Heart left ventricle (tissue), 16 donors: ENCODE data around the gene LYST. TPM values are rescaled to one million over a fixed set of nuclear protein-coding genes. Genes with fewer than 3 reads are reported as not detected.
A peak's percentile ranks its signal among the peaks of the same experiment; 100 is the strongest.

ENCODE experiments used
- ATAC-seq, 4 donors: fragments of 200-7000 bp; cut with Tn5 transposase; one replicate each; pipeline ENCODE4 v1.9.1; 2020 to 2022; ENCODE audit warnings: moderate library complexity in 4 of 4, mild to moderate bottlenecking in 3 of 4, moderate number of reproducible peaks in 1 of 4
- DNase-seq, 5 donors: peaks; one replicate each; pipeline ENCODE4 v3.0.0-alpha.2; 2020
- H3K27ac ChIP-seq, 12 donors: fragments of 200-600 bp; sonication (generic) in 4 of 12; one replicate each; pipeline versions ENCODE4 v1.5.0 to v1.8.0; 2016 to 2022; ENCODE audit warnings: mild to moderate bottlenecking in 2 of 12
- H3K27me3 ChIP-seq, 9 donors: fragments of 200-600 bp; sonication (generic) in 2 of 9; one replicate each; pipeline versions ENCODE4 v1.5.1 to v1.8.0; 2016 to 2022; ENCODE audit warnings: mild to moderate bottlenecking in 3 of 9
- H3K36me3 ChIP-seq, 9 donors: fragments of 200-600 bp; sonication (generic) in 2 of 9; one replicate each; pipeline versions ENCODE4 v1.5.0 to v1.8.0; 2018 to 2022; ENCODE audit warnings: mild to moderate bottlenecking in 2 of 9
- H3K4me1 ChIP-seq, 12 donors: fragments of 200-600 bp; sonication (generic) in 4 of 12; one replicate each; pipeline versions ENCODE4 v1.5.0 to v1.8.0; 2016 to 2022; ENCODE audit warnings: mild to moderate bottlenecking in 3 of 12
- H3K4me3 ChIP-seq, 12 donors: fragments of 200-600 bp; sonication (generic) in 4 of 12; one replicate each; pipeline versions ENCODE4 v1.5.0 to v1.8.0; 2017 to 2022; ENCODE audit warnings: mild to moderate bottlenecking in 9 of 12, moderate library complexity in 4 of 12
- H3K9me3 ChIP-seq, 12 donors: fragments of 200-600 bp; sonication (generic) in 4 of 12; one replicate each; pipeline versions ENCODE4 v1.5.0 to v1.8.0; 2016 to 2022; ENCODE audit warnings: mild to moderate bottlenecking in 1 of 12
- POLR2A ChIP-seq, 2 donors: fragments of 450-650 bp; IDR thresholded peaks; one replicate each; pipeline ENCODE4 v1.6.1; 2017; ENCODE audit warnings: antibody characterized with exemption in 2 of 2, mild to moderate bottlenecking in 2 of 2, moderate library complexity in 2 of 2
- WGBS, 4 donors: extraction: QIAGEN DNeasy Blood & Tissue Kit in 2 of 4; methylation state at CpG; one replicate each; pipeline versions ENCODE4 v1.1.5 to v1.1.7; 2013 to 2018; 5-methylcytosine and 5-hydroxymethylcytosine counted together
- intact Hi-C, 10 donors: fragments of 100-400 bp; cut with DNase I; formaldehyde crosslinking; loops; one replicate each; pipeline versions ENCODE4 v1.11.1 to v1.14.2; 2022
- polyA plus RNA-seq, 2 donors: library from polyadenylated mRNA; stranded (reverse); fragments of 200-250 nt; gene quantifications; one replicate each; pipeline ENCODE4 v1.2.3, GENCODE V29; 2013
- total RNA-seq, 9 donors: library from RNA; depleted of rRNA in 2 of 9; stranded (reverse); fragments of >200 nt in 2 of 9; fragmentation: NEBNext Ultra II Directional in 3 of 9; extraction: Animal tissue kit (Norgen Biotek cat#: 25700) in 3 of 9; gene quantifications; one replicate each; pipeline versions ENCODE4 v1.1.0 to v1.2.4, GENCODE V29; 2016 to 2023
- TF ChIP-seq, protein P1 (sequence below), 12 donors: fragments of 200-600 bp; sonication (generic) in 4 of 12; IDR thresholded peaks; one replicate each; pipeline versions ENCODE4 v1.5.0 to v1.8.0; 2018 to 2022; ENCODE audit warnings: antibody characterized with exemption in 12 of 12, mild to moderate bottlenecking in 5 of 12
- donor health status: ischemic (EF 13 %, LVEDD 7.1; RV severe dilation, severe dysfunction).
- donor health status: healthy with polysubstance abuse.
- donor health status: DM: no; HTN: yes; CAD: no.
- donor health status: DM: no; HTN: no; CAD: no.
- donor health status: ischemic (EF 25% LVEDD 6.9; RV normal size, moderate dysfunction).
- donor health status: ischemic (EF 25% LVEDD 5.7; RV mildly dilated, moderate dysfunction).
- donor health status: healthy.
- donor health status: DM: yes; HTN: yes; CAD: no.
- donor health status: ischemic (EF 35%, LVEDD 5.7; RV mildly dilated, moderate dysfunction).
- donor health status: nonischemic (EF 11% LVEDD 7.7; RV severe dilation, severe dysfunction).
- donor health status: DM: yes; HTN: yes; CAD: no.
- donor health status: PGD.
- donor health status: ischemic (EF 29% LVEDD 5.4; RV normal size, mild dysfunction).
- donor health status: nonischemic (EF 23%, LVEDD 6.1; RV moderate dilation, normal function).

Gene LYST
- total and polyA plus RNA-seq, 11 donors, result 3.4 to 22.5 (median 11.2) TPM

DNA sequence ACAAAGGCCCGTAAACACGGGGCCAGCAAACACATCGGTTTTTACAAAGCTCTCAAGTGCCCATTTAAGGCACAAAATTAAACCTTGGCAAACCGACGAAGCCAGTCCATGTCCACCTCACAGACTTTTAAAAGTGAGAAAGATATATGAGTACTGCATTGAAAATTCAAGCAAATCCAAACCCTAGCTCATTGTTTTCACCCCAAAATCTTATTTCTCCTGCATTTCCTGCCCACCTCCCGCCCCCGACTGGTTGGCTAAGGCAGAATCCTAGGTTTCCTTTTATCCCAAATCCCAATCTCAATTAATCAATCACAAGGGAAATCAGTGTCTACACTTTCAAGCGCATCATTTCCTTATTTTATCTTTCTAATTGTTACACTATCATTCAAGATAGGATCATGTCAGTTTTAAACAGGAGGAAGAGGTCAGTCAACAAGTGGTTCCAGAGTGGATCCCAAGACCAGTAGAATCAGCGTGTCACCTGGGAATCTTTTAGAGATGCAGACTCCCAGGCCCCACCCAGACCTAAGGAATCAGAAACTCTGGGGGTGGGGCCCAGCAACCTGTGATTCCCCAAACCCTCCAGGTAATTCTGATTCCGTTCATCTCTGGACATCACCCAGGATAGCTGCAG lies 215.4 kb downstream of the LYST start:
- TF ChIP-seq, protein P1, sequence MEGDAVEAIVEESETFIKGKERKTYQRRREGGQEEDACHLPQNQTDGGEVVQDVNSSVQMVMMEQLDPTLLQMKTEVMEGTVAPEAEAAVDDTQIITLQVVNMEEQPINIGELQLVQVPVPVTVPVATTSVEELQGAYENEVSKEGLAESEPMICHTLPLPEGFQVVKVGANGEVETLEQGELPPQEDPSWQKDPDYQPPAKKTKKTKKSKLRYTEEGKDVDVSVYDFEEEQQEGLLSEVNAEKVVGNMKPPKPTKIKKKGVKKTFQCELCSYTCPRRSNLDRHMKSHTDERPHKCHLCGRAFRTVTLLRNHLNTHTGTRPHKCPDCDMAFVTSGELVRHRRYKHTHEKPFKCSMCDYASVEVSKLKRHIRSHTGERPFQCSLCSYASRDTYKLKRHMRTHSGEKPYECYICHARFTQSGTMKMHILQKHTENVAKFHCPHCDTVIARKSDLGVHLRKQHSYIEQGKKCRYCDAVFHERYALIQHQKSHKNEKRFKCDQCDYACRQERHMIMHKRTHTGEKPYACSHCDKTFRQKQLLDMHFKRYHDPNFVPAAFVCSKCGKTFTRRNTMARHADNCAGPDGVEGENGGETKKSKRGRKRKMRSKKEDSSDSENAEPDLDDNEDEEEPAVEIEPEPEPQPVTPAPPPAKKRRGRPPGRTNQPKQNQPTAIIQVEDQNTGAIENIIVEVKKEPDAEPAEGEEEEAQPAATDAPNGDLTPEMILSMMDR (IDR thresholded peaks at IDR 0.05), result no peak
- TF ChIP-seq POLR2A (IDR thresholded peaks at IDR 0.05), result no peak
- ATAC-seq (no peak), DNase-seq (no peak)
- Histone ChIP-seq H3K4me1 (peaks cover 7 to 32% (median 20%) of the 10 kb centered on the region in 12 donors), H3K27me3 (peaks cover 31 to 89% (median 67%) of the 10 kb centered on the region in 9 donors), H3K4me3 (peak overlapping the region in 4 of 12 donors; percentile 54 to 61 (median 56)), H3K27ac (no peak overlapping the region), H3K36me3 (no peaks in the 10 kb centered on the region), H3K9me3 (no peaks in the 10 kb centered on the region)
- WGBS, 4 donors, result 28 to 40% (median 32%) methylated on average over 10 of the region's 10 CpGs
- intact Hi-C loops, result no loop called here

DNA sequence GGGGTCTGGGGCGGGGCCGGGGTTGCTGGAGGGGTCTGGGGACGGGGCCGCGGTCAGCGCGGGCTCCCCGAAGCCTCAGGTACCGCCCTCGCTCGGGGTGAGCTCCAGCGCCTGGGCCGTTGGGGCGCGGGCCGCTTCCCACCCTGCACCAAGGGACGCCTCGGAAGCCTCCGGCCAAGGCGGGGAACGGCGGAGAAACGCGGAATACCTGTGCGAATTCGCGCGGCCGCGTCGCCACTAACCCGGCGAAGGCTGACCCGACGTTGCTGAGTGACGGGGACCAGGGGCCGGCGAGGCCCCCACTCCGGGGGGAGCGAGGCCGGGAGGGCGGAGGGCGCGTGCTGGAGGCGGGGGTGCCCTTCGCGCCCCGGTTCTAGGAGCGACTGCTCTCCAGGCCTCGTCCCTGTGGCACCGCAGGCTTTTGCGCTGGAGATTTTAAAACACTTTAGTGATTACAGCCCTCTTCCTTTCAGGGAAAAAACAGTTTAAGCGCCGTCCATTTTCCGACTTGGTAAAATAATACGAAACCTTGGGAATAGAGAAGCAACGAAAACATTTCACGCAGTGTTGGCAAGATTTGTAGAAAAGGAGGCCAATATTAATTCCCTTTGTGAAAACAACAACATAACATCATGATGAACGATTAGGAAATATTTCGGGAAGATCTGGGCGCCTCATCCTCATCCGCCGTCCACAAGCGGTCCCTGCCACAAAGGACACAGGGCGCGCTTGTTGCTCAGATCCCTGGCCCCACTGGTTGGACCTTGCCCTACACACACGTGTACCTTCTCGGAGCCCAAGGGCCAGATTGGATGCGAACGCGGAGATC lies 216.2 kb downstream of the LYST start:
- H3K4me3 ChIP-seq, result peak overlapping the region in 11 of 12 donors; percentile 27 to 65 (median 49)
- H3K36me3 ChIP-seq, result no peaks in the 10 kb centered on the region
- TF ChIP-seq, protein P1 (IDR thresholded peaks at IDR 0.05), result no peak
- no peak for TF ChIP-seq POLR2A (IDR thresholded peaks at IDR 0.05)
- DNase-seq (no peak), ATAC-seq (peak in 1 of 4 donors; percentile 23)
- WGBS, 4 donors, result 2 to 5% (median 2%) methylated on average over 51 to 71 of the region's 71 CpGs
- H3K4me1 ChIP-seq, result peaks cover 7 to 32% (median 20%) of the 10 kb centered on the region in 12 donors
- peaks cover 31 to 88% (median 68%) of the 10 kb centered on the region in 9 donors for H3K27me3 ChIP-seq
- no peaks in the 10 kb centered on the region for H3K9me3 ChIP-seq
- H3K27ac ChIP-seq, result no peak overlapping the region
- intact Hi-C loops, result no loop called here

DNA sequence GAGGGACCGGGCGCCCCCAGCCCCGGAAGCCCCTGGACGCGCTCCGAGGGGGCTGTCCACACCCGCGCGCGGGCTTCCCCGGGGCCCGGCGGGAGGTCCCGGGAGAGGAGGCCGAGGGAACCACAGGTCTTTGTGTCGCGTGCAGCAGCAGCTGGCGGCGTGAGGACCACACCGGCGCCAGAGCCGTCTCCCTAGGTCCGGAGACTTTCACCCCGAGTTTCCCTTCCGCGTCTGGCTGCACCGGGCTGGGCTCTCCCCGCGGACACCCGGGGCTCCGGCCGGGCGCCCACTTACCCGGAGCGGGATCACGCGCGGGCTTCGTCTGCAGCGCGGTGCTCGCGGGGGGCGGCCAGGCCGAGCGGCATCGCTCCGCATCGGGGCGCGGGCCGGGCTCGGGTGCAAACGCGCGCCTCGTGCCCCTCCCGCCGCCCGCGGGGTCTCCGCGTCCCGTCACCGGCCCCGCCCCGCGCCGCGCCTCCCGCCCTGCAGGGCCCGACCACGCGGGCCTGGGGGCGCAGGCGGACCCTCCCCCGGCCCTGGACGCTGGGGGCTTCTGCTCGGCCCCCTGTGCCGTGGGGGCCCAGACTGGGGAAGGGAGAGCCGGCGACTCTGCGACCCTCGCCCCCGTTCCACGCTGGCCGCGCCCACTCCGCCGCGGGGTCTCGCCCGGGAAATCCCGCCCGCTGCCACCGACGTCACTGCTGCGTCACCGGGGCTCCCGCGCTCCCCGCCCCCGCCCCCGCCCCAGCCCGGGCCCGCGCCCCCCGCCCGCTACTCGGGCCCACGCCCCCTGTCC lies 217.1 kb downstream of the LYST start, which contains the start of gene GNG4:
Gene GNG4 (minus strand): TSS at position 417 of the 796 bp plus-strand sequence. CDS start 65,946 bp downstream, outside the sequence.
- Histone ChIP-seq H3K4me1 (peaks cover 7 to 32% (median 20%) of the 10 kb centered on the region in 12 donors), H3K27me3 (peaks cover 31 to 89% (median 68%) of the 10 kb centered on the region in 9 donors), H3K36me3 (no peaks in the 10 kb centered on the region), H3K27ac (no peak within 1 kb of the TSS), H3K9me3 (no peaks in the 10 kb centered on the region), H3K4me3 (peak within 1 kb of the TSS; percentile 27 to 65 (median 48))
- TF ChIP-seq POLR2A (IDR thresholded peaks at IDR 0.05), result no peak
- TF ChIP-seq, protein P1 (IDR thresholded peaks at IDR 0.05), result no peak
- ATAC-seq (peak in 2 of 4 donors; percentile 34 to 46), DNase-seq (peak in 1 of 5 donors; percentile 40)
- WGBS, 4 donors, result 0 to 1% (median 1%) methylated on average over 33 to 111 of the region's 111 CpGs
- intact Hi-C loops, result no loop called here
